GM13977 (cell line): ENCODE results near the gene PGAP3.

Experiments used
- DNase-seq: peaks from one replicate; pipeline ENCODE4 v3.0.0; 2012; ENCODE audit warnings: low spot score
- in situ Hi-C: fragments of 300-500 bp; cut with MboI; formaldehyde crosslinking; loops from one replicate; pipeline ENCODE4 v1.12.0; 2022; ENCODE audit warnings: low sequenced_read_pairs, low pct_unique_long_range_greater_than_20kb, mixed read lengths, inconsistent platforms; ENCODE audit not compliant: unreplicated experiment
- TF ChIP-seq, protein P1 (sequence below): IDR thresholded peaks from 2 replicates; pipeline ENCODE4 v1.5.1; 2012; ENCODE audit warnings: mild to moderate bottlenecking, control low read depth; ENCODE audit not compliant: insufficient read depth; ENCODE audit errors: extremely low read depth, missing control alignments

Gene PGAP3

DNA sequence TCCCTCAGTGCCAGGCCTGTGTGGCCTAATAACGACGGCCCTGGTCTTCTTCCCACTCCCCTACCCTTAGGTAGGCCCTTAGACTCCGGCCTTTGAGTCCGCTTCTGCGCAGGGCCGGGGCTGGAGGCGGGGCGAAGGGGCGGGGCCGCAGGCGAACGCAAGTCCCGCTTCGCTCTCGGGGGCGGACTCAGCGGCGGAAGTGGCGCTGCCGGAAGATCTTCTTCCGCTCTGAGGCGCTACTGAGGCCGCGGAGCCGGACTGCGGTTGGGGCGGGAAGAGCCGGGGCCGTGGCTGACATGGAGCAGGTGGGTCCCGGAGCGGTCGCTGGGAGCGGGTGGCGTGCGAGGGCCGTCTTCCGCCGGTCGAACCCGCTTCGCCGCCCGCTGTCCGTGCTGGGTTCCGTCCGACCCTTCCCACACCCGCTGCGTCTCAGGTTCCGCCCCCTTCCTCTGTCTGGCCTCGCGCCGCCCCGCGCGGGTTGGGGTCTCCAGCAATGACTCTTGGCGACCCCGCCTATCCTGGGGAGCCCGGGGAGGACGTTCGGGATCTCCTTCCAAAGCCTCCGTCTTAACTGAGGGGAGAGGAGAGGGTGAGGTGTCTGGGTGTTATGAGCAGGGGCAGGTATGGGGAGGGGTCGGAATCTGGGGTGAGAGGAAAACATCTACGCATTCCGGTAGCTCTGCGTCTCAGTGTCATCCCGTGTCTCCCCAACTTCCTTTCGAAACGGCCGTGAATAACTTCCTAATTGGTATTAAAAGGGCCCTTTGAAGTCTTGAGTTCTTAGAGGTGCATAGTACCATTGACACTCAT lies 50.7 kb downstream of the PGAP3 start, which contains the start of gene STARD3:
TSS of gene STARD3 (plus strand) at position 218 of the 810 bp plus-strand sequence. CDS start 16,388 bp downstream, outside the sequence.
- DNase-seq, result peak; percentile 98
- in situ Hi-C loops, result loop anchor here (10.0 kb wide), 1 partner anchor 338 kb away; no protein-coding TSS in a partner anchor
- TF ChIP-seq, protein P1, sequence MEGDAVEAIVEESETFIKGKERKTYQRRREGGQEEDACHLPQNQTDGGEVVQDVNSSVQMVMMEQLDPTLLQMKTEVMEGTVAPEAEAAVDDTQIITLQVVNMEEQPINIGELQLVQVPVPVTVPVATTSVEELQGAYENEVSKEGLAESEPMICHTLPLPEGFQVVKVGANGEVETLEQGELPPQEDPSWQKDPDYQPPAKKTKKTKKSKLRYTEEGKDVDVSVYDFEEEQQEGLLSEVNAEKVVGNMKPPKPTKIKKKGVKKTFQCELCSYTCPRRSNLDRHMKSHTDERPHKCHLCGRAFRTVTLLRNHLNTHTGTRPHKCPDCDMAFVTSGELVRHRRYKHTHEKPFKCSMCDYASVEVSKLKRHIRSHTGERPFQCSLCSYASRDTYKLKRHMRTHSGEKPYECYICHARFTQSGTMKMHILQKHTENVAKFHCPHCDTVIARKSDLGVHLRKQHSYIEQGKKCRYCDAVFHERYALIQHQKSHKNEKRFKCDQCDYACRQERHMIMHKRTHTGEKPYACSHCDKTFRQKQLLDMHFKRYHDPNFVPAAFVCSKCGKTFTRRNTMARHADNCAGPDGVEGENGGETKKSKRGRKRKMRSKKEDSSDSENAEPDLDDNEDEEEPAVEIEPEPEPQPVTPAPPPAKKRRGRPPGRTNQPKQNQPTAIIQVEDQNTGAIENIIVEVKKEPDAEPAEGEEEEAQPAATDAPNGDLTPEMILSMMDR, result peak; percentile 8

DNA sequence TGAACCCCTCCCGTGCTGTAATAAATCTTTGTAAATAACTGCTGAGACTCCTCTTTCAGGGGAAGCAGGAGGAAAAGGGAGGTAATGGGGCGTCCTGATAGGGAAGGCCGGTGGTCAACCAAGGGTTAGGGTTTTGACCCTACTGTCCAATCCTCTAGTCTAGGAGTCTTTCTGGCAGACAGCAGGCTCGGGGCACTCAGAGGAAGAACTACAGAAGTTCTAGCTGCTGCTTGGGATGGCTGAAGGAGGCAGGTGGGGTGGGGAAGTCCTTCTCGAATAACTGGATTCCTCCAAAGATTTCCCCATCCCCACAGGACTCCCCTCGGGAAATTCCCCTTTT lies 51.3 kb downstream of the PGAP3 start:
- in situ Hi-C loops, result loop anchor here (10.0 kb wide), 1 partner anchor 338 kb away; no protein-coding TSS in a partner anchor
- peak; percentile 60 for DNase-seq
- TF ChIP-seq, protein P1, result no peak

DNA sequence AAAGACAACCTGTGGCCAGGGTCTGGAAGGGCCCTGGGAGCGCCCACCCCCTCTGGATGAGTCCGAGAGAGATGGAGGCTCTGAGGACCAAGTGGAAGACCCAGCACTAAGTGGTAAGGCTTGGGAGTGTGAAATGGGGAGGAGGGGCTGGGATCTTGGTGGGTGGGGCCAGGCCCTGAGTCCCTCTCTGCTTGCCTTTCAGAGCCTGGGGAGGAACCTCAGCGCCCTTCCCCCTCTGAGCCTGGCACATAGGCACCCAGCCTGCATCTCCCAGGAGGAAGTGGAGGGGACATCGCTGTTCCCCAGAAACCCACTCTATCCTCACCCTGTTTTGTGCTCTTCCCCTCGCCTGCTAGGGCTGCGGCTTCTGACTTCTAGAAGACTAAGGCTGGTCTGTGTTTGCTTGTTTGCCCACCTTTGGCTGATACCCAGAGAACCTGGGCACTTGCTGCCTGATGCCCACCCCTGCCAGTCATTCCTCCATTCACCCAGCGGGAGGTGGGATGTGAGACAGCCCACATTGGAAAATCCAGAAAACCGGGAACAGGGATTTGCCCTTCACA lies 52.2 kb downstream of the PGAP3 start:
- no peak for DNase-seq
- TF ChIP-seq, protein P1, result no peak
- in situ Hi-C loops, result loop anchor here (10.0 kb wide), 1 partner anchor 339 kb away; no protein-coding TSS in a partner anchor

DNA sequence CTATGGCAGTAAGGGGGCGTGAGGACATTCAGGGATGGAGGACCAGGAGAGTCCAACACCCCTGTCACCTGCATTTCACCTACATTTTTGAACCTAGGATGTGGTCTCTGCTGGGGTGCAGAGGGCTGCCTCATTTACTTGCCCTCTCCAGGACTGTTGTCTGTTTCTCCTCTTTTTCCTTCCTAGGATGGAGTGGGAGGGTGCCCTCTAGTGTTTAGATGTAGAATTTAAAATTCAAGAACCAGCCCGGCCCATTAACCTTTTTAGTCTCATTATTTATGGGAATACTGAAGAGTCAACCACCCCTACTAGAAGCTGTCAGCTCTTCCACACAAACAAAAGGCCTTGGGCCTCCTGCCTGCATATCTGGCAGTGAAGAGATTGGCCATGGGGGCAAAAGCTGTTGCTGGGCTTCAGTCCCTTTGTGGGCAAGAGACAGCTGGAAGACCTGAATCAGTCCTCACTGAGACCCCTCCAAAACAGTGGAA lies 53.4 kb downstream of the PGAP3 start:
- in situ Hi-C loops, result loop anchor here (10.0 kb wide), 1 partner anchor 340 kb away; no protein-coding TSS in a partner anchor
- DNase-seq, result peak; percentile 61
- TF ChIP-seq, protein P1, result peak; percentile 51

DNA sequence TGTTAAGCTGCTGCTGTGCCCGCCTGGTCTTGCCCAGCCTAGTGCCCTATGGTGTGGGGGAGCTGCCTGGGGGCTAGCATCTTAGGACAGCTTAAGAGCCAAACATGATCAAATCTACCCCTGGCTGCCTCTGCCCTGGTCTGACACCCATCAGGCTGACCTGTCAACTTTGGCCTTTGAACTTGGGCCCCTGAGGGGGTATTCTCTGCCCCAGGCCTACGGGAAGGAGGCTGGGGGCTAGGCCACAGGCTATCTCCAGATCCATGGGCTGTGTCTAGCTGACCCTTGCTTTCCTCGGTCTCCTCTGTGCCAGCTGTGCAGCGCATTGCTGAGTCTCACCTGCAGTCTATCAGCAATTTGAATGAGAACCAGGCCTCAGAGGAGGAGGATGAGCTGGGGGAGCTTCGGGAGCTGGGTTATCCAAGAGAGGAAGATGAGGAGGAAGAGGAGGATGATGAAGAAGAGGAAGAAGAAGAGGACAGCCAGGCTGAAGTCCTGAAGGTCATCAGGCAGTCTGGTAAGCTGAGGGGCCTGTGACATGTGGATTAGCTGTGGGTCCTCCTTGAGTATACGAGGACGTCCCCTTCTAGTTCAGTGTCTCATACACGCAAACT lies 54.2 kb downstream of the PGAP3 start:
- in situ Hi-C loops, result loop anchor here (10.0 kb wide), 1 partner anchor 341 kb away; no protein-coding TSS in a partner anchor
- TF ChIP-seq, protein P1, result no peak
- no peak for DNase-seq
